NB4 (cell line): Measurements from ENCODE around the gene MAP3K20.

Experiments used
- DNase-seq: peaks from one replicate; pipeline ENCODE4 v3.0.0; 2010; ENCODE audit warnings: low read depth
- H3K4me3 ChIP-seq: one replicate; pipeline ENCODE4 v1.5.1; 2011; ENCODE audit warnings: mild to moderate bottlenecking, low read depth, low read length, moderate library complexity
- MYC ChIP-seq: IDR thresholded peaks from 2 replicates; pipeline ENCODE4 v1.6.1; 2011; ENCODE audit warnings: low read depth, low read length
- POLR2A ChIP-seq: IDR thresholded peaks from 2 replicates; pipeline ENCODE4 v1.6.1; 2011; ENCODE audit warnings: mild to moderate bottlenecking; ENCODE audit not compliant: insufficient read length; ENCODE audit errors: extremely low read depth
- TF ChIP-seq, protein P1 (sequence below): IDR thresholded peaks from one replicate; pipeline ENCODE4 v1.5.1; 2012; ENCODE audit warnings: low read depth, low read length
- TF ChIP-seq, protein P2 (sequence below): IDR thresholded peaks from 2 replicates; pipeline ENCODE4 v1.6.1; 2011; ENCODE audit warnings: low read depth, low read length

The MAP3K20 gene

DNA sequence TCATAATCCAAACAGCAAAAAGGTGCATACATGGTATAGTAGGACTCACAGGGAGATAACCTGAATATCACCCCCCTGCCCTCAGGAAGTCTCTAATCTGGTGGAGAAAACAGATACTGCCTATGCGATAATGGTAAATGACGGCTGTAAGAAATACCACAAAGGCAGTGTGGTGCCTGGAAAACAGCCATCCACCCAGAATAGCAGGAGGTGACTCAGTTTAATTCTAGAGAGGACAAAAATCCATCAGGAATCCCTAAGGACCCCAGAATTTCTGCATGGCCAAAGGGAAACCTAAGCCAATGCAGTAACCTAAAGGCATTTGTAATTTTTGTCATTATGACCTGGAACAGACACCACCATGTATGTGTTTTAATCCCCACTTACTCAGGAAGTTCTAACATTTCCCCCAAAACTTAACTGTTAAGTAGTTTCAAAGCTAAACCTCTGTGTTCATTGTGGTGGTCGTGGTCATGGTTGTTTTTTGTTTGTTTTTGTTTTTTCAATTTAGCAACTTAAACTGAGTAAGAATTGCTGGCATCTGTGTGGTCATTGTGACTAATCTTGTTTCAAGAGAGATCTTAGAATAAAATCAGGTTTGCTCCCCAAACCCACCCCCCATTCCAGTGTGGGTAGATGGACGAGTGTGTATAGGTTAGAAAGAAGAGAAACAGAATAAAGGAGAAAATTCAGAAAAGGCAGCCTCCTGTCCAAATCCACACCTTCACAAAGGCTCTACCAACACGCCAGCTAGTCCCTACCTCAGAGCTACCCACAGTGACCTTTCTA, 157.5 kb downstream of the MAP3K20 start:
- DNase-seq, result no peak
- no peak overlapping the region for H3K4me3 ChIP-seq
- TF ChIP-seq, protein P1, sequence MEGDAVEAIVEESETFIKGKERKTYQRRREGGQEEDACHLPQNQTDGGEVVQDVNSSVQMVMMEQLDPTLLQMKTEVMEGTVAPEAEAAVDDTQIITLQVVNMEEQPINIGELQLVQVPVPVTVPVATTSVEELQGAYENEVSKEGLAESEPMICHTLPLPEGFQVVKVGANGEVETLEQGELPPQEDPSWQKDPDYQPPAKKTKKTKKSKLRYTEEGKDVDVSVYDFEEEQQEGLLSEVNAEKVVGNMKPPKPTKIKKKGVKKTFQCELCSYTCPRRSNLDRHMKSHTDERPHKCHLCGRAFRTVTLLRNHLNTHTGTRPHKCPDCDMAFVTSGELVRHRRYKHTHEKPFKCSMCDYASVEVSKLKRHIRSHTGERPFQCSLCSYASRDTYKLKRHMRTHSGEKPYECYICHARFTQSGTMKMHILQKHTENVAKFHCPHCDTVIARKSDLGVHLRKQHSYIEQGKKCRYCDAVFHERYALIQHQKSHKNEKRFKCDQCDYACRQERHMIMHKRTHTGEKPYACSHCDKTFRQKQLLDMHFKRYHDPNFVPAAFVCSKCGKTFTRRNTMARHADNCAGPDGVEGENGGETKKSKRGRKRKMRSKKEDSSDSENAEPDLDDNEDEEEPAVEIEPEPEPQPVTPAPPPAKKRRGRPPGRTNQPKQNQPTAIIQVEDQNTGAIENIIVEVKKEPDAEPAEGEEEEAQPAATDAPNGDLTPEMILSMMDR, result no peak
- TF ChIP-seq MYC (no peak), POLR2A (no peak)

DNA sequence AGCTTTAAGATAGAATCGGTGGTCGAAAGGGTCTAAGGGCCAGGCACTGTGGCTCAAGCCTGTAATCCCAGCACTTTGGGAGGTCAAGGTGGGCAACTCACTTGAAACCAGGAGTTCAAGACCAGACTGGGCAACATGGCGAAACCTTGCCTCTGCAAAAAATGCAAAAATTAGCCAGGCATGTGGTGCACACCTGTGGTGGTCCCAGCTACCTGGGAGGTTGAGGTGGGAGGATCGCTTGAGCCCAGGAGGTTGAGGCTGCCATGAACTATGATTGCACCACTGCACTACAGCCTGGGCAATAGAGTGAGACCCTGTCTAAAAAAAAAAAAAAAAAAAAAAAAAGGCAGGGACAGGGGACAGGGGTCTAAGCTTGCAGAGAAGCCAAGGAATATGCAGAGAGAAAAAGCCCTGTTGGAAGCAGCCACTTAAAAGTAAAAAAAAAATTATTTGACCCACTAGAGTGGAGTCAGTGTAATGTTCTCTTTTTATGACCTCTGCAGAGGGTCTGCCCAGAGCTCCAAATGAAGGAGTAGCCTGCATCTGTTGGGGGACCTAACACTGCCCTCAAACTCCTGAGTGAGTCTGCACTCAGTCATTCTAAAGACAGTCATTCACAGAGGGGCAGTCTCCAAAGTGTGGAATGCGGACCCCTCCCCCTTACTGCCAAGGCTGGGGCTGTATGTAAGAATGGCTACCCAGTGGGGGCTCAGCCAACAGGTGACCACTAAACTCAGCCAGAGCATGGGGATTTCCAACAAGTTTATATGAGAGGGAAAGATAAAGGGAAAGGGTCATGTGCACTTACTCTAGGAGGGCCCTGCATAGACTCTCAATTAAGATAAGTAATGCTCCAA, 160.5 kb downstream of the MAP3K20 start:
- TF ChIP-seq MYC, result no peak
- TF ChIP-seq, protein P1, result no peak
- no peak for TF ChIP-seq POLR2A
- TF ChIP-seq, protein P2, sequence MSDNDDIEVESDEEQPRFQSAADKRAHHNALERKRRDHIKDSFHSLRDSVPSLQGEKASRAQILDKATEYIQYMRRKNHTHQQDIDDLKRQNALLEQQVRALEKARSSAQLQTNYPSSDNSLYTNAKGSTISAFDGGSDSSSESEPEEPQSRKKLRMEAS, result no peak
- DNase-seq, result no peak
- no peak overlapping the region for H3K4me3 ChIP-seq

DNA sequence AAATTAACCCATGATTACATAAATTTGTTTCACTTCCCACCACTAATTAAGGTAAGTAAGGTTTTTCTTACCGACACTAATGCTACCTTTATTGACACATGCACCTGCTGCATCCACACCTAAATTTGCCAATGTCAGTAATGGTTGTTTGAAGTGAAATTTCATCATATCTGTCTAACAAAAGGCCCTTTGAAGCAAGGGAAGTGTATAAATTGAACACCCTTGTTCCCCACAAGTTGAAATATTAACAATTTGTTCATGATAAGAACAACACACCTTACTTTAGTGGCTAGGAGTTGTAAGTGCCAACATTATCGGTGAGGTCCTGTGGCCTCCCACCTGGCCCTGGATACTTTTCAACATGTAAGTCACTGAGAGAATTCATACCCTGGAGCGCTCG, 162.7 kb downstream of the MAP3K20 start:
- DNase-seq, result no peak
- TF ChIP-seq POLR2A (no peak), MYC (no peak)
- TF ChIP-seq, protein P2, result no peak
- TF ChIP-seq, protein P1, result no peak
- no peak overlapping the region for H3K4me3 ChIP-seq

DNA sequence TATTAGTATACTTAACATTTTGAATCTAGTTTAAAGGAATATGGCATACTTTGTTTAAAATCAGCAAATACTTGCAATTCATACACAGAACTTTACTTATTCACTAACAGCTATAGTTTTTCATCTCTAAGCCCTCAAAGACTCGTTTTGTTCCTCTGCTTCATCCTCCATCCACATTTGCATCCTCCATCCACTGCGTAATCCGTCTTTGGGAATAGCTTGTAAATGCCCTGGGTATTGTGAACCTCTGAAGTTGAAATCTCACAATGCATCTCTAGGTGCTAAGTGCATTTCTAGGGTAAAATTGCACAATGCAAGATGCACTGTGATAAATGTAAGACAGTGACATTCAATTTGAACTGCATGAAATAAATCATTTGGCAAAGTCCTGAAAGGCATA, 163.2 kb downstream of the MAP3K20 start:
- no peak overlapping the region for H3K4me3 ChIP-seq
- no peak for TF ChIP-seq POLR2A
- no peak for TF ChIP-seq MYC
- no peak for DNase-seq

DNA sequence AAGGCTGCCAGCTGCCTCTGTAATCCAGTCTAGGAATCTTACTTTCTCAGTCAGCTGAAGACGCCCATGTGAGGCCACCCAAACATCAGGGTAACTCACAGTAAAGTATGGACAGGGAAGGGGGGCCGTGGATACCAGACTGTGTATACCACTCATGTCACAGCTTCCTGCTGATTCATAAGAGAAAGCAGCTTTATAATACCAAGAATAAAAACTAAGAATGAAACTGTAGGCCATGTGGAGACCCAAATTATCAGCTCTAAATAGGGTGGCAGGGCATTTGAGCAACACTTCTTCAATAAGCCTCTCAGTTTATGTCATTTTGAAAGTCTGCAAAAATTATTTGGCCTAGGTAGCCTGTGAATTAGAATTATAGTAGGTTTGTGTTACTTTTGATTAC, 164.0 kb downstream of the MAP3K20 start:
- TF ChIP-seq MYC (no peak), POLR2A (no peak)
- TF ChIP-seq, protein P1, result no peak
- TF ChIP-seq, protein P2, result no peak
- no peak for DNase-seq
- no peak overlapping the region for H3K4me3 ChIP-seq

DNA sequence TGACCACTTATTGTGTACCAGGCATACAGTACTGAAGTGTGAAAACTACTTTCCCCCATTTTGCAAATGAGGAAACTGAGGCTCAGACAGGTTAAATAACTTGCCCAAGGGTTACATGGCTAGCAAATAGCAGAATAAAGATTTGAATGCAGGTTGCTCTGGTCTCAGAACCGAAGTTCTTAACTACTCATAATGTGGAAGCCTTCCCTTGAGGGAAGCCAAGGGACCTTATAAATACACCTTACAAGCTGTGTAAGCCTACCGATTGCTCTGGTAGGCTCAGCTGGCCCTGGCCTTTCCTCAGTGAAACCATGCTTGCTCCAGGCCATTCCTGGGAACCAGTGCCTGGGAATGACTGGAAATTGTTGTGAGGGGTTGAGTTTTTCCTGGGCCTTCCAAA, 164.4 kb downstream of the MAP3K20 start:
- H3K4me3 ChIP-seq, result no peak overlapping the region
- TF ChIP-seq, protein P1, result no peak
- TF ChIP-seq, protein P2, result no peak
- TF ChIP-seq POLR2A, result no peak
- TF ChIP-seq MYC, result no peak
- no peak for DNase-seq
